GM13977 (cell line): ENCODE data around the gene BSCL2.

Source experiments
- DNase-seq: peaks from one replicate; pipeline ENCODE4 v3.0.0; 2012; ENCODE audit warnings: low spot score
- CTCF ChIP-seq: IDR thresholded peaks from 2 replicates; pipeline ENCODE4 v1.5.1; 2012; ENCODE audit warnings: mild to moderate bottlenecking, control low read depth; ENCODE audit not compliant: insufficient read depth; ENCODE audit errors: extremely low read depth, missing control alignments
- in situ Hi-C: fragments of 300-500 bp; cut with MboI; formaldehyde crosslinking; loops from one replicate; pipeline ENCODE4 v1.12.0; 2022; ENCODE audit warnings: low sequenced_read_pairs, low pct_unique_long_range_greater_than_20kb, mixed read lengths, inconsistent platforms; ENCODE audit not compliant: unreplicated experiment

The BSCL2 gene

GRCh38 chr11:62666259-62666926 lies 40.8 kb downstream of the BSCL2 start:
- in situ Hi-C loops, result no loop called here
- no peak for DNase-seq
- TF ChIP-seq CTCF, result no peak

DNA sequence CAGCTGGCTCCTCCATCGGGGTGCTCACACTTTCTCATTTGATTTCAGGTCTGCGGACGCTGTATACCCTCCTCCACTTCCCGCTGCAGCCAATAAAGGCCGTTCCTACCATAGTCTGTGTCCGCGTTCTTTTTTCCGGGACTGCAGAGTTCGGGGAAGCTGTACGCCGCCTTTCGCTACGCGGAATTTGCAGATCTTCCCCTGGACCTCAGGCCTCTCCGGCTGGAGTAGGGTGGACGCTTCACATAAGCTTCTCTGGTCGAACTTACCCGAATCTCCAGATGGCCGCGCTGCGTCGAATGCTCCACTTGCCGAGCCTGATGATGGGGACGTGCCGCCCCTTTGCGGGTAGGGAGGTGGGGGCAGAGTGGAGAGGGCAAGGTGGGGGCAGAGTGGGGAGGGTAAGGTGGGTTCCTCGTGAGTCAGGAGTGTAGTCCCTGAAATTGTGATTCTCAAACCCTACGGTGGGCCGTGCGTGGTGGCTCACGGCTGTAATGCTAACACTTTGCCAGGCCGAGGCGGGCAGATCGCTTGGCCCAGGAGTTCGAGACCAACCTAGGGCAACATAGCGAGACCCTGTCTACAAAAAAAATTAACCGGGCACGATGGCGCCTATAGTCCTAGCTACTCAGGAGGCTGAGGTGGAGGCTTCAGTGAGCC lies 41.5 kb downstream of the BSCL2 start:
- no peak for TF ChIP-seq CTCF
- no peak for DNase-seq
- in situ Hi-C loops, result no loop called here

DNA sequence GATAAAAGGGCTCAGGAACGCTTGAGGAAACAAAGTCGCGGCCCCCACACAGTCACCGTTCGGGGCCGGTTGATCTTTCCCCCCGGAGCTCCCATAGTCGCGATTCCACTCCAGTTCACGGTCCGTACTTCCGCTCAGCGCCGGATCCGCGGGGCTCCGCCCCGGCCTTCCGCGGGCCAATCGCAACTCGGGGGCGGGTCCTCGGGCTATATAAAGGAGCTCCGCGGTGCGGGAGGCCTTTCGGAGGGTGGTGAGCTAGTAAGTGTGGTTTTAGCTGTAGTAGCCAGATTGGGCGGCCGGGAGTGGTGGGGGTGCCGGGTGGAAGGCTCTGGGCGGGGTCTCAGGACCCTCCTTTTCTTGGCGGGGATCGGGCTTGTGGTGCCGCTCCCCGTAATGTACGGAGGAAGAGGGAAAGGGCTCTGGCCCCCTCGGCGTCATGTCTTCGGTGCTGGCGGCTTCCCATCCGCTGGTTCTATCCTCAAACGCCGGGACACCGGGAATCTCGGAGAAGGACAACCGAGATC lies 42.1 kb downstream of the BSCL2 start, which contains the start of the genes C11orf98 and CSKMT:
Gene C11orf98, minus strand, starts transcription at position 136 of the 524 bp plus-strand sequence. Its CDS starts 41 bp downstream, at position 95.
Gene CSKMT, plus strand, starts transcription at position 238 of the 524 bp plus-strand sequence. CDS start 568 bp downstream, outside the sequence.
- in situ Hi-C loops, result no loop called here
- TF ChIP-seq CTCF, result no peak
- DNase-seq, result peak; percentile 94

DNA sequence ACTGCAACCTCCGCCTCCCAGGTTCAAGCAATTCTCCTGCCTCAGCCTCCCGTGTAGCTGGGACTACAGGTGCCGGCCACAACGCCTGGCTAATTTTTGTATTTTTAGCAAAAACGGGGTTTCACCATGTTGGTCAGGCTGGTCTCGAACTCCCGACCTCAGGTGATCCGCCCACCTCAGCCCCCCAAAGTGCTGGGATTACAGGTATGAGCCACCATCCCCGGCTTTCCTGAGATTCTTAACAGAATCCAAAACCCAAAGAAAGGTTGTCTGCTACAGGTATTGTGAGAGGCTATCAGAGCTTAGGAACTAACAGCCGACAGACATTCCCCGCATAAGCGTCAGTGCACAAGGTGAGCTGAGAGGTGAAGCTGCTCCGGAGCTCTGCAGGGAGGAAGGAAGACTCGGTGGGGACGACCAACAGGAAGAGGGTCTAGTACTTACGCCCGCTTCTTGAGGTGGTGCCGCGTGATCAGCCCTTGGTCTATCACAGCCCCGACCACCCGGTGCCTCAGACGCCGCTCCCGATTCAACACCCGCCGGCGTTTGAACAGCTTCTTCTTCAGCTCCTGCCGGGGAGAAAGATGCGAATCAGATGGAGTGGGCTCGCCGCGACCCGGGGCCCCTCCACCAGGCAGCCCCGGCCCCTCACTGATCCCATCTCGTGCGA lies 42.7 kb downstream of the BSCL2 start:
- peak; percentile 74 for DNase-seq
- in situ Hi-C loops, result no loop called here
- no peak for TF ChIP-seq CTCF

DNA sequence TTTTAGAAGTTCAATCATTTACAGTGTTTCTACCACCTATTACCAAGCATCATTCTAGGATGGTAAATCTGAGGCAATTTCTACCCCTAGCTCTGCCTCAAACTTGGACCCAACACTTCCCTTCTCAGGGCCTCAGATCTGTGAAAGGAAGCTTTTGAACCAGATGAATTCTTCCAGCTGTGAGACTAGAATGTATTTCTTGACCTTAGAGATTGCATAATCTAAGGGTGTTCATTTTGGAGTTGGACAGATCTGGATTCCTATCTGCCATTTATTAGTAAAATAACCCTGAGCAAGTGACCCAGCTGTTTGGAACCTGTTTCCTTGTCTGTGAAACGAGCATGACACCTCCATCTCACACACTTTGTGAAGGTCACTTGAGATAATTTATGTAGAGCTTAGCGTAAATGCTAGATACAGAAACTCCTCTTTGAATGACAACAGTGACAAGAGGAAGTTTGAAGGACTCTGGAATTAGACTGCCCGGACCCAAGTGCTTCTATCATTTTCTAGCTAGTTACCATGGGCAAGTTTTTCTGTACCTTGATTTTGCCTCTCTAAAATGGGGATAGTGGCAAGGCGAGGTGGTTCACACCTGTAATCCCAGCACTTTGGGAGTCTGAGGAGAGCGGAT lies 50.3 kb downstream of the BSCL2 start:
- in situ Hi-C loops, result no loop called here
- TF ChIP-seq CTCF, result no peak
- no peak for DNase-seq

- in situ Hi-C loops, result no loop called here
- no peak for DNase-seq
- TF ChIP-seq CTCF, result no peak
Measured at GRCh38 chr11:62654297-62654696, 52.9 kb downstream of the BSCL2 start.
